HG03103 (cell line): Measurements from ENCODE around the gene FAM237A.

Experiments used
- ATAC-seq: cut with Tn5 transposase; IDR thresholded peaks from one replicate; pipeline ENCODE4 v1.9.1; 2021; ENCODE audit warnings: low read depth; ENCODE audit not compliant: unreplicated experiment

The FAM237A gene

GRCh38 chr2:206688453-206688852 is 46.2 kb downstream of the FAM237A start:
- ATAC-seq = no peak

GRCh38 chr2:206688990-206689389 is 46.7 kb downstream of the FAM237A start:
- ATAC-seq = no peak

GRCh38 chr2:206692971-206693370 is 50.7 kb downstream of the FAM237A start:
- no peak for ATAC-seq

- peak; percentile 52 for ATAC-seq
Observed at GRCh38 chr2:206693399-206694137, 51.3 kb downstream of the FAM237A start.

GRCh38 chr2:206696910-206697309 is 54.6 kb downstream of the FAM237A start:
- ATAC-seq = no peak

GRCh38 chr2:206698811-206699210 is 56.5 kb downstream of the FAM237A start:
- ATAC-seq = no peak
